Measurements from ENCODE around the gene AHDC1.
"Not testable (repeated sequence)": the region's sequence is repeated elsewhere in the genome, so short reads cannot be mapped to it uniquely, and the experiment has no call there.

The AHDC1 gene

DNA sequence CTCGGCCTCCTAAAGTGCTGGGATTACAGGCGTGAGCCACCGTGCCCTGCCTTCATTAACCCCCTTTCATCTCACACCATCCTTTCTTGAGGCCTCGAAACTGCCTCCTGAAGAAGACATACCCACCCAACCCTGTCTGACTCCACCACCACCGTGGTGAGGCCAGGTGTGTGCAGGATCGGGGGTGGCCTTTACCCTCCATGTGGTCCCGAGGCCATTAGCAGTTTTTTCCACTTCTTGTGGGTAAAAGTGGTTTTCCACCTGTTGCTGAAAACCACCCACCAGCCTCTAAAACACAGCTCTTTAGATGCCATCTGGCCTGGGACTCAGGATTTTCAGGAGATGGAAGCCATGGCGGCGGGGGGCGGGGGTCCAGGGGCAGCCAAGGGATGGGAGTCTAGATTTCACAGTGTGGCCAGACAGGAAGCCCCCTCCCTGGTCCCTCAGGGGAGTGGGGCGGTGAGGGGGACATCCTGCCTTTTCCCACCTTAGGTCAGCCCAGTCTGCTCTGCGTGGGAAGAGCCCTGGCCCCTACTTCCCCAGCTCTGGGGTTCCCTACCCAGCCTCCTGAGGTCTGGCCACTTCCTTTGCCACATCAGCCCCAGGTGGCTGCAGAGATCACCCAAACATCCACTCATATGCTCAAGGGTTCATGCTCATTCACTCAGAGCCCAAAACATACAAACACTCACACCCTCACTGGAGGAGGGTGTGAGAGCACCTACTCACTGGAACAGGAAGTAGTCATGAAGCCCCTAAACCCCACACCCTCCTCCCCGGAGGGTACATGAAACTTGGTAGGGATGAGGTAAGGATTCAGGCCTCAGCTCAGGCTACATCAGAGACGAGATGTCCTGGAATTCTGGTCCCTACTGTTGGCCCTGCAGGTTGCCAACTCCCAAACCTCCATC is 28.7 kb upstream of the AHDC1 start:
- DNase-seq = peak in 2 of 6 experiments; percentile 15 to 42

DNA sequence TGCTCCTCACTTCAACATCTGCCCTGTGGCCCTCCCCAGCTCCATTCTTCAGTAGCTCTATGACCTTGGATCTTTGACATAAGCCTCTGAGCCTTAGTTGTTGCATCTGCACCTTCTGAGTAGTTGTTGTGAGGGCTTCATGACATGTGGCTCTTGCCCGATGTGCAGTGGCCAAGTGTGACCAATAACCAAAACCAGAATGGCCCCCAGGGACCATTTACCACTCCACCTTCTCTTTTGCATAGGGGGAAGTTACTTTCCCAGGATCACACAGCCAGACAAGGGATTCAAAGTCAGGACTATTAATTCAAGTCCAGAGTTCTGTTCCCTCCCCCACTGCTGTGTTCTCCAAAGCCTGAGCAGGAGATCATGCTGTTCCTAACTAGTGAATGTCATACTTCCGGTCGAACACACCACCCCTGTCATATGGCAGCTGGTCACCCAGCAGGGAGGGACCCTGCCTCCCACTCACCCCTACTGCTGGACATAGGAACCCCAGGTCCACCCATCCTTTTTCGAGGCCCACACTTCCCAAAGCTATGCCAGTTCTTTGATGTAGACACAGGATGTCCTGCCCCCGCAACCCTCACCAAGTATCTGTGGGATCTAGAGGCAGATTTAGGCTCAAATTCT is 27.0 kb upstream of the AHDC1 start:
- DNase-seq = peak in 1 of 6 experiments; percentile 28

DNA sequence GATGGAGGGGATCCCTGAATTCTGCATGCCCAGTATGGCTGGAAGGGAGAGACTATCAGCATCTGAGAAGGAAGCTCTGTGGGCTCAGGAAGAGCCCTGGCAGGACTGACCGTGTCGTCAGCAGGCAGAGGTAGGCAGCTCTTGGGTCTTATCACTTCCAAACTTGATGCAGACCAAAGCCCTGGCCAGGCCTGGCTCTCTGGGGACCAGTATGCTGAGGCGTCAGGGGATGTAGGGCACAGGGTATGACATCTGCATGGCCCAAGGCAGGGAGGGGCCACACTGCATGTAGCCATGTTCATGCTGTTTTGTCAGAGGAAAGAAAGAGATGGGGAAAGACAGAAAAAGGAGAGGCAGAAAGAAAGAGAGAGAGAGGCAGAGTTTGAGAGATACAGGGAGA is 24.8 kb upstream of the AHDC1 start:
- no peak for DNase-seq

DNA sequence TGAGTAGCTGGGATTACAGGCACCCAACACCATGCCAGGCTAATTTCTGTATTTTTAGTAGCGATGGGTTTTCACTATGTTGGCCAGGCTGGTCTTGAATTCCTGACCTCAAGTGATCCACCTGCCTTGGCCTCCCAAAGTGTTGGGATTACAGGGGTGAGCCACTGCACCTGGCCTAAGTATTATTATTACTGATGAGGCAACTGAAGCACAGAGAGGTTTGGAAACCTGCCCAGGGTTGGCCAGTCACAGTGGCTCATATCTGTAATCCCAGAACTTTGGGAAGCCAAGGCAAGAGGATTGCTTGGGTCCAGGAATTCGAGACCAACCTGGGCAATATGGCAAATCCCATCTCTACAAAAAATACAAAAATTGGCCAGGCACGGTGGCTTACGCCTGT is 23.8 kb upstream of the AHDC1 start:
- not testable (repeated sequence) for DNase-seq

DNA sequence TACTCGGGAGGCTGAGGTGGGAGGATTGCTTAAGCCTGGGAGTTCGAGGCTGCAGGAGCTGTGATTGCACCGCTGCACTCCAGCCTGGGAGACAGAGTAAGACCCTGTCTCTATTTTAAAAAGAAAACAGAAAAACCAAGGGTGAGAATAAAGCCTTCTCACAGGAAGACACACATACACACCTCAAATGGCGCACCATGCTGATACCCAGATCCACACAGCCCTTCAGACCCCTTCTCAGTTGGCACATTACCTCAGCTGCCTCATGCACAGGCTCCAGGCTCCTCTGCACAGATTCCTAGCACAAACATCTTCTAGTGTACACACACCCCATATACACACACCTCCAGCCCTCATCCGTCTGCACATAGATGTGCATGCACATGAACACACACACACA is 23.1 kb upstream of the AHDC1 start:
- DNase-seq = no peak

DNA sequence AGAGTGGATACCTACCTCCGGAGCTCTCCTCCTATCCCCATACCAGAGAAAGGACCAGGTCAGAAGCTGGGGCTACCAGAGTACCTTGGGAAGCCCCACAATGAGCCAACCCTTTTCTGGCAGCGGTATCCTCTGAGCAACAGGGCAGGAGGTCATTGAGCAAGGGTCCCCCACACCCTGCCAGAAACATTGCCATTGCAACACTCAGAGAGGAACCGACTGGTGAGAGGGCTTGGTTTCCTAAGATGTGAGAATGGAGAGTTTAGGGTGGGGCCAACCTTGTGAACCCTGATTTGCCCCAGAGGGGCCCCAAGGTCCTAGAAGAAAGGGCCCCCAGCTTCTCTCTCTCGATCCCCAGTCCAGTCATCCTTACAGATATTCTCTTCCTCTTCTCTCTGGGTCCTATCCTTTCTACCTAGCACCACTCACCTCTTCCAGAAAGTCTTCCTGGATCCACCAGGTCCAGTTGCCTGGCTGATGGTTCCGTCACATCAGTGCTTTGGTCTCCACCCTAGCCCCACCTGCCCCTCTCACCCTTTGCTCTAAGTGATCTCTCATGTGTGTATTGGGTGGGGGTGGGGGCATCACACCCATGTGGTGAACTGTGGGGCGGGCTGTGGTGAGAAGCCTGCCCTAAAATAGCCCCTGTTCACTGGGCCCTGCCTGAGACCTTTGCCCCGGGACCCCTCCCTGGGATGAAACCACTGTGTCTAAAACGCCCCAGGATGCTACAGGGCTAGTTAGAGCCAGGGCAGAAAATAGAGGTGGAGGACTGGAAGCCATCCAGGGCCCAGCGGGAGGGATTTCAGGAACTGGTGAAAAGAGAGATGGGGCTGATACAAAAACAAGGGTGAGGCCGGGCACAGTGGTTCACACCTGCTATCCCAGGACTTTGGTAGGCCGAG is 22.3 kb upstream of the AHDC1 start:
- no peak for DNase-seq

- DNase-seq = no peak
Measured at GRCh38 chr1:27624467-27625178, 20.7 kb upstream of the AHDC1 start.

DNA sequence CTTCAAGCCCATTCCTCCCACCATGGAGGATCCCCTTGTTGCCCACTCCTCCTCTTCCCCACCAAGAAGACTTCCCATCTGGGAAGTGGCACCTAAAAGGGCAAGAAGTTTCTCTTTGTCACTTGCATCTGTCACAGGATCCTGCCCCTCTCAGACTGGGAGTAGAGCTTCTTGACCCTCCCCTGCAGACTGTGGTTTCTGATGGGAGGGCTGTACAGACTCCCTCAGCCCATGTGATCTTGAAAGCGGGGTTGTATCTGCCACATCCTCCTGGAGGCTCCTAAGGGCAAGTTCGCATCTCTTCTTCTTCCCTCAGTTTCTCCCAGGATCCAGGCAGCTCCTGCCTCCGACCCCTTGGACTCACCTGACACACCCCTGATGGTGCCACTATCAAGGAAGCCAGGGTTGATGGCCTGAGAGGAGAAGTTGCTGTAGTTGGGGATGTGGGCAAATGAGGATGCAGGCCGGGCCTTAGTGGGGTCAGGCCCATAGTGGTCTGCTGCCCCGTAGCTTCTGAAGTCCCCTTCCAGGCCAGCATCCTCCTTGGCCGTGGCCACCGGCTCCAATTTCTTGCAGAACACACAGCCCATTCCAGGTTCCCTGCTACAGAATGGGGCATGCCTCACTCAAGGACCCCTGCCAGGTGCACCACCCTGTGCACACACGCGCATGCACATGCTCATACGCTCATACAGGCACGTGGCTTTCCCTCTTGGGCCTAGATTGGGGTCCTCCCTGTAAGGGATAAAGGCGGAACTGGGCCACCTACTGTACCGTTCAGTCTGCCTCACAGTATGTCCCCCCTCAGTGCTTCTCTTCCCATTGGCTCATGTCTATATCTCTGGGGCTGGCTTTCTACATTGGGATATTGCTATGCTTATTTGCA is 19.6 kb upstream of the AHDC1 start:
- no peak for DNase-seq

- no peak for DNase-seq
Measured at GRCh38 chr1:27622828-27623227, 18.9 kb upstream of the AHDC1 start.

DNA sequence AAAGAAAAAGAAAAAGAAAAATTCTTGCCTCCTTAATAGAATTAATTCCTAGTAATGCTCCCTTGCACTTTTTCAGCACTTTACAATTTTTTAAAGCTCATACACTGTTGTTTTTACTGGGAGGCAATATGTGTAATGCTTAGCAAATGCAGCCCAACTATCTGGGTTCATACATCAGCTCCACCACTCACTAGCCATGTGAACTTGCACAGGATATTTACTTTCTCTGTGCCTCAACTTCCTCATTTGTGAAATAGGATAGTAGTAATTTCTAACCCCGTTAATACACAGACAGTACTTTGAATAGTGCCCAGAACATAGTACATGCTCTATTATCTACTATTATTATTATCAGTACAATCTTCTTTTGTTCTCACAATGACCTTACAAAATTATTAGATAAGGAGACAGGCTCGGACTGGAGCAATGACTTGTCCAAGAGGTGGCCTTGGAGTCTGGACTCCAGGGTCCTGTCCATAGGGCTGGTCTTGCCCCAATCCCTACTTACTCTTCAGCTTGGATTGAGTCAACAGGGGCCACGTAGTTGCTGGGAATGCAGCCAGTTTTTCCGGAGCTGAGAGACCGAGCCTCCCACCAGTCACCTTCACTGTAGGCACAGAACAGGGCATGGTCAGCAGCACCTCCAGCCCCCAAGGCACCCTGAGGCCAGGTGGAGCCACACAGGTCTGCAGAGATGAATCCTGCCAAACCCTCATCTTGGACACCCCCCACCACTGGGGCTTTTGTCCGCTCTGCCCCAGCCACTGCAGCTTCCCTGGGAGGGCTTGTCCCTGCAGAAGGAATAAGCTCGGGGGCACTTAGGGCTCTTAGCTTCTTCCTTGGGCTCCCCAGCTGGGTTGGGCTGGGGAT is 17.3 kb upstream of the AHDC1 start:
- DNase-seq = no peak

GRCh38 chr1:27619782-27620438 is 16.0 kb upstream of the AHDC1 start:
- not testable (repeated sequence) for DNase-seq

- DNase-seq = peak in 5 of 6 experiments; percentile 10 to 58 (median 39)
Measured at GRCh38 chr1:27618341-27619082, 14.6 kb upstream of the AHDC1 start.

DNA sequence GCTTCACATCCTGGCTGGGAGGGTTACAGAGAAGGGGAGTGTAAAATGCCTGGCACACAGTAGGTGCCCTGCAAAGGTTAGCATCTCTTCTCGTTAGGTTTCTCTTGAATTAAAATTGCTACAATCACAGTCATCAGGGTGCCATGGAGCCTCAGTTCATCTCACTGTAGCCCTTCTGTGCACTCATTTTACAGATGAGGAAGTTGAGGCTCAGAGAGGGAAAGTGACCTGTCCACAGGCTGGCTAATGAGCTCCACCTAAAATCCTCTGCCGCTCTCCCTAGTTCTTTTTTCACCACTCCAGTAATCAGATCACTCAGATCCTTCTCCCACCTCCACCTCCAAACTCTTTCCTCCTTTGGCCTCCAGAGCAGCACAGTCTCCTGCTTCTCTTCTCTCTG is 13.5 kb upstream of the AHDC1 start:
- DNase-seq = no peak

- no peak for DNase-seq
Measured at GRCh38 chr1:27616441-27616840, 12.5 kb upstream of the AHDC1 start.

DNA sequence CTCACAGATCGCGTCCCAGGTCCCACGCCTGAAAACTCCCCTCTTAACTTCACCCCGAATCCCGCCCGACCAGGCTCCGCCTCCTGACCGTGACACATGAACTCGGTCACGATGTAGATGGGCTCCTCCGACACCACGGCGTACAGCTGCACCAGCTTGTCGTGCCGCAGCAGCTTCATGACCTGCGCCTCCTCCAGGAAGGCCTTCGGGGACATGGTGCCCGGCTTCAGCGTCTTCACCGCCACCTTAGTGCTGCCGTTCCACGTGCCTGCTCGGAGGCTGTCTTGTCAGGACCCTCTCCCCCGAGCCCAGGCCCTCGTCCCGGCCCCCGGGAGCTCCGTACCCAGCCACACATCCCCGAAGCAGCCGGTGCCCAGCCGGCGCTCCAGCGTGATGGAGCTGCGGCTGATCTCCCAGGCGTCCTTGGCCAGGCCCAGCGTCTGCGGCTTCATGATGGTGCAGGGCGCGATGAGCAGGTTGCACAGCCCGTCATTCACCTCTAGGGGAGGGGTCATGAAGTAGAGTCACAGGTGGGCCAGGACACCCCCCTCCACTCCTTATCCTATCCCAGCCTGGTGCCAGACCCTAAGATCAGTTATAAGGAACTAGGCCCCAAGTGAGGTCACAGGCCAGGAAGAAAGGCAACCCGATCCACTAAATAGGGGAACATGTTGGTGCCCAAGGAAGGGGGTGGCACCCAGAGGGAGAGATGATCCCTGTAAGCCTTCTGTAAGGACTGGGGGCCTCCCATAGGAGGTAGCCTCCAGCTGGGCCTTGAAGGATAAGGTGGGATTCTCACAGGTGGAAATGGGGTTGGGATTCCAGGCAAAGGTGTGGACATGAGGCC is 11.6 kb upstream of the AHDC1 start:
- no peak for DNase-seq

DNA sequence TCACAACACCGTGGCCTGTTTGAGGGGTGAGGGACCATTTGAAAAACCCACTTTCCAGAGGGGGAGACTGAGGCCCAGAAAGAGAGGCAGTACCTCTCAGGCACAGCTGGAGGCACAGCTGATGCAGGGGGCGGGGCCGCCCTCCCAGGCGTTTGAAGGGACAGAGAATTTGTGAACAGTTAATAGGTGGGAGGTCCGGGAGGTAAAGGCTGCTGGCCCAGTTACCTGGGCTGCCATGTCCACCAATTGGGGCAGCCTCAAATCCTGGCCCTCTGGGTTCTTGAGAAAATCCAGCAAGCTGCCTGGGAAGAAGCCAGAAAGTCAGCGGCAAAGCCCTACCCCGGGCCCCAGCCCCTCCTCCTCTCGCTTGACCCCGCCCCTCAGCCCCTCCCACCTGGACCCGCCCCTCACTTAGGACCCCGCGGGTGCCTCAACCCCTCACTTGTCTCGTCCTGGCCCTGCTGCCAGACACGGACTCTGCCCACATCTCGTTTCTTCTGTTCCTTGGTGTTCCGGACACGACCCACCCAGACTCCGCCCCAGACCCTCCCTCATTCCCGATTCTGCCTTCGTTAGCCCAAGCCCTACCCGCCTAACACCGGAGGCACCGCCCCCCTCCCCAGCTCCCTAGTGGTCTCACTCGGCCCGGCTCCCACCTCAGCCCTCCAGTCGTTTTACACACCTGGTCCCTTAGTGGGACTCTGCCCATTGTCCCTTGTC is 10.8 kb upstream of the AHDC1 start:
- DNase-seq = no peak

GRCh38 chr1:27614043-27614624 is 10.2 kb upstream of the AHDC1 start:
- DNase-seq = peak in 2 of 6 experiments; percentile 27 to 30
